H9 (cell line): ENCODE data around the gene OR5K1. TPM values are rescaled to one million over a fixed set of nuclear protein-coding genes. Genes with fewer than 3 reads are reported as not detected.

Experiments used
- DNase-seq: peaks from one replicate; pipeline ENCODE4 v3.0.0-alpha.2; 2017
- H2AFZ ChIP-seq: one replicate; pipeline ENCODE4 v1.6.1; 2013; ENCODE audit warnings: mild to moderate bottlenecking, low read length, control low read depth, moderate library complexity
- H2AK5ac ChIP-seq: 2 replicates; pipeline ENCODE4 v1.6.1; 2013; ENCODE audit warnings: low read length, control low read depth, mixed read lengths; ENCODE audit not compliant: insufficient read length
- H2BK120ac ChIP-seq: one replicate; pipeline ENCODE4 v1.6.1; 2013; ENCODE audit warnings: low read depth, mild to moderate bottlenecking, low read length, control low read depth, inconsistent platforms; ENCODE audit not compliant: poor library complexity, severe bottlenecking
- H2BK12ac ChIP-seq: 2 replicates; pipeline ENCODE4 v1.6.1; 2013; ENCODE audit warnings: low read length, control low read depth, mixed read lengths, low read depth; ENCODE audit not compliant: insufficient read length
- H2BK15ac ChIP-seq: 2 replicates; pipeline ENCODE4 v1.6.1; 2013; ENCODE audit warnings: low read depth, low read length, control low read depth
- H2BK20ac ChIP-seq: one replicate; pipeline ENCODE4 v1.6.1; 2013; ENCODE audit warnings: low read depth, mild to moderate bottlenecking, low read length, control low read depth, inconsistent platforms; ENCODE audit not compliant: poor library complexity, severe bottlenecking
- H2BK5ac ChIP-seq: 2 replicates; pipeline ENCODE4 v1.6.1; 2013; ENCODE audit warnings: low read length, control low read depth, mixed read lengths; ENCODE audit not compliant: insufficient read length
- H3K14ac ChIP-seq: 2 replicates; pipeline ENCODE4 v1.6.1; 2013; ENCODE audit warnings: low read length, control low read depth; ENCODE audit not compliant: insufficient read depth
- H3K18ac ChIP-seq: 2 replicates; pipeline ENCODE4 v1.6.1; 2013; ENCODE audit warnings: low read depth, mild to moderate bottlenecking, mixed read lengths, low read length, control low read depth; ENCODE audit not compliant: insufficient read length
- H3K23ac ChIP-seq: 2 replicates; pipeline ENCODE4 v1.6.1; 2013; ENCODE audit warnings: low read length, control low read depth, mixed read lengths, low read depth; ENCODE audit not compliant: insufficient read length
- H3K23me2 ChIP-seq: 2 replicates; pipeline ENCODE4 v1.6.1; 2013; ENCODE audit warnings: low read depth, mild to moderate bottlenecking, mixed read lengths, low read length, control low read depth; ENCODE audit not compliant: insufficient read length, poor library complexity, severe bottlenecking
- H3K27ac ChIP-seq: 2 replicates; pipeline ENCODE4 v1.5.1; 2013; ENCODE audit warnings: low read length, control low read depth, mixed read lengths, low read depth; ENCODE audit not compliant: insufficient read length
- H3K27me3 ChIP-seq: 2 replicates; pipeline ENCODE4 v1.6.1; 2013; ENCODE audit warnings: low read length, control low read depth, inconsistent platforms; ENCODE audit not compliant: insufficient read depth
- H3K4ac ChIP-seq: 2 replicates; pipeline ENCODE4 v1.6.1; 2013; ENCODE audit warnings: low read depth, mild to moderate bottlenecking, control low read depth, inconsistent platforms, low read length, moderate library complexity
- H3K4me1 ChIP-seq: 2 replicates; pipeline ENCODE4 v1.6.1; 2013; ENCODE audit warnings: low read length, control low read depth, inconsistent platforms; ENCODE audit not compliant: insufficient read depth
- H3K4me2 ChIP-seq: 2 replicates; pipeline ENCODE4 v1.6.1; 2013; ENCODE audit warnings: low read length, control low read depth, mixed read lengths; ENCODE audit not compliant: insufficient read length, insufficient read depth
- H3K56ac ChIP-seq: 2 replicates; pipeline ENCODE4 v1.6.1; 2013; ENCODE audit warnings: low read depth, mild to moderate bottlenecking, mixed read lengths, low read length, control low read depth; ENCODE audit not compliant: insufficient read length
- H3K79me1 ChIP-seq: 2 replicates; pipeline ENCODE4 v1.6.1; 2013; ENCODE audit warnings: low read depth, mild to moderate bottlenecking, moderate library complexity, low read length, control low read depth, inconsistent platforms; ENCODE audit not compliant: insufficient read depth, poor library complexity, severe bottlenecking
- H3K79me2 ChIP-seq: 2 replicates; pipeline ENCODE4 v1.6.1; 2013; ENCODE audit warnings: low read length, control low read depth, inconsistent platforms; ENCODE audit not compliant: insufficient read depth
- H3K9ac ChIP-seq: 2 replicates; pipeline ENCODE4 v1.6.1; 2013; ENCODE audit warnings: low read length, control low read depth, mixed read lengths; ENCODE audit not compliant: insufficient read length; ENCODE audit errors: extremely low read depth
- H3K9me3 ChIP-seq: one replicate; pipeline ENCODE4 v1.6.1; 2013; ENCODE audit warnings: low read depth, low read length, inconsistent platforms; ENCODE audit not compliant: control insufficient read depth
- H3T11ph ChIP-seq: one replicate; pipeline ENCODE4 v1.6.1; 2013; ENCODE audit warnings: mild to moderate bottlenecking, low read length, control low read depth, inconsistent platforms
- H4K20me1 ChIP-seq: one replicate; pipeline ENCODE4 v1.6.1; 2013; ENCODE audit not compliant: control insufficient read depth, insufficient read length, insufficient read depth
- H4K5ac ChIP-seq: 2 replicates; pipeline ENCODE4 v1.6.1; 2013; ENCODE audit warnings: low read depth, mild to moderate bottlenecking, mixed read lengths, low read length, control low read depth; ENCODE audit not compliant: insufficient read length
- H4K8ac ChIP-seq: replicated peaks from 2 replicates; pipeline ENCODE4 v1.6.1; 2013; ENCODE audit warnings: low read length, control low read depth, mixed read lengths, low read depth; ENCODE audit not compliant: insufficient read length
- H4K91ac ChIP-seq: 2 replicates; pipeline ENCODE4 v1.6.1; 2013; ENCODE audit warnings: low read depth, mild to moderate bottlenecking, moderate library complexity, mixed read lengths, low read length, control low read depth; ENCODE audit not compliant: insufficient read length
- H3K27ac Mint-ChIP-seq, 3 experiments: 2 replicates in 2 of 3; 3 replicates in 1 of 3; pipeline ENCODE4 v1.8.0; 2020 to 2021; ENCODE audit warnings: mixed read lengths in 3 of 3, mild to moderate bottlenecking in 1 of 3, moderate library complexity in 1 of 3
- H3K27me3 Mint-ChIP-seq: 2 replicates; pipeline ENCODE4 v1.8.0; 2021; ENCODE audit warnings: low read depth, mild to moderate bottlenecking, moderate library complexity, mixed read lengths
- H3K36me3 Mint-ChIP-seq, 3 experiments: 2 replicates in 2 of 3; 3 replicates in 1 of 3; pipeline ENCODE4 v1.8.0; 2020 to 2021; ENCODE audit warnings: low read depth in 3 of 3, mixed read lengths in 3 of 3; ENCODE audit not compliant: insufficient read depth in 1 of 3
- H3K4me1 Mint-ChIP-seq, 2 experiments: 2 replicates each; pipeline ENCODE4 v1.8.0; 2020; ENCODE audit warnings: mixed read lengths in 2 of 2
- H3K4me3 Mint-ChIP-seq, 2 experiments: 2 replicates in 1 of 2; 3 replicates in 1 of 2; pipeline ENCODE4 v1.8.0; 2020 to 2021; ENCODE audit warnings: mild to moderate bottlenecking in 2 of 2, mixed read lengths in 2 of 2, moderate library complexity in 1 of 2
- H3K9me3 Mint-ChIP-seq, 2 experiments: 2 replicates in 1 of 2; 3 replicates in 1 of 2; pipeline ENCODE4 v1.8.0; 2020; ENCODE audit warnings: mild to moderate bottlenecking in 2 of 2, mixed read lengths in 2 of 2, moderate library complexity in 1 of 2
- CTCF ChIP-seq: fragments of 200-600 bp; sonication (generic); conservative IDR thresholded peaks from 3 replicates; pipeline ENCODE4 v1.8.0; 2021; ENCODE audit warnings: antibody characterized with exemption, mild to moderate bottlenecking
- WGBS: extraction: QIAGEN DNeasy Blood & Tissue Kit; methylation state at CpG from one replicate; pipeline ENCODE4 v1.1.7; 2013; ENCODE audit warnings: missing lambda C conversion rate, low lambda C conversion rate, mixed read lengths; ENCODE audit not compliant: insufficient read length; ENCODE audit errors: extremely low coverage; 5-methylcytosine and 5-hydroxymethylcytosine counted together
- total RNA-seq: library from RNA; stranded (reverse); gene quantifications from 2 replicates; pipeline ENCODE4 v1.2.1, GENCODE V29; 2021

OR5K1 gene
- total RNA-seq, 1 experiment from 2014 or later, result not detected

GRCh38 chr3:98508582-98508981 is 45.6 kb downstream of the OR5K1 start:
- Mint-ChIP-seq H3K4me1 (no peaks in the 10 kb centered on the region; a peak in 1 of 4 replicates), H3K4me3 (no peak overlapping the region), H3K9me3 (peaks cover 0 to 4% of the 10 kb centered on the region in 2 experiments; a peak in 1 of 5 replicates), H3K36me3 (no peaks in the 10 kb centered on the region), H3K27me3 (peaks cover 2% of the 10 kb centered on the region; the same call in 1 of the 2 replicates), H3K27ac (no peak overlapping the region)
- H3K23ac ChIP-seq, result no peak overlapping the region
- no peaks in the 10 kb centered on the region for H3K4me1 ChIP-seq
- H2AFZ ChIP-seq, result no peak overlapping the region
- 100% methylated on average over 1 of the region's 2 CpGs for WGBS
- no peak overlapping the region for H3K56ac ChIP-seq
- H4K91ac ChIP-seq, result no peak overlapping the region
- H3K23me2 ChIP-seq, result no peaks in the 10 kb centered on the region
- no peak for TF ChIP-seq CTCF
- H3K27ac ChIP-seq, result no peak overlapping the region
- H3K9ac ChIP-seq, result no peak overlapping the region
- H2BK20ac ChIP-seq, result no peak overlapping the region
- no peaks in the 10 kb centered on the region for H3K79me2 ChIP-seq
- no peak overlapping the region for H4K5ac ChIP-seq
- H3K14ac ChIP-seq, result no peak overlapping the region
- H3K18ac ChIP-seq, result no peak overlapping the region
- H2BK5ac ChIP-seq, result no peak overlapping the region
- no peak for DNase-seq
- H3K79me1 ChIP-seq, result no peaks in the 10 kb centered on the region
- H4K8ac ChIP-seq, result no peak overlapping the region
- no peak overlapping the region for H2AK5ac ChIP-seq
- H3K9me3 ChIP-seq, result no peaks in the 10 kb centered on the region
- no peak overlapping the region for H3T11ph ChIP-seq
- no peaks in the 10 kb centered on the region for H4K20me1 ChIP-seq
- no peak overlapping the region for H2BK15ac ChIP-seq
- no peaks in the 10 kb centered on the region for H3K27me3 ChIP-seq
- no peak overlapping the region for H2BK12ac ChIP-seq
- H2BK120ac ChIP-seq, result no peak overlapping the region
- H3K4me2 ChIP-seq, result no peak overlapping the region
- no peak overlapping the region for H3K4ac ChIP-seq
